Activated naive CD4-positive, alpha-beta T cell treated with anti-CD3 and anti-CD28 coated beads, Interleukin-2, amount 50 U/mL, for 72 hours (primary cell): ENCODE results near the gene TAP1. TPM values are rescaled to one million over a fixed set of nuclear protein-coding genes. Genes with fewer than 3 reads are reported as not detected.
"Not testable (repeated sequence)": the region's sequence is repeated elsewhere in the genome, so short reads cannot be mapped to it uniquely, and the experiment has no call there.

Experiments
- ATAC-seq, 2 donors: fragments of 150-1000 bp; cut with Tn5 transposase; 2 replicates each; pipeline ENCODE4 v1.10.0; 2021; ENCODE audit warnings: mild to moderate bottlenecking in 2 of 2, moderate library complexity in 2 of 2
- DNase-seq, 2 donors: peaks; one replicate each; pipeline ENCODE4 v3.0.0; 2021 to 2022; ENCODE audit warnings: low spot score in 2 of 2
- H3K27ac Mint-ChIP-seq, 2 donors: one replicate each; pipeline ENCODE4 v1.8.0; 2022; ENCODE audit warnings: mild to moderate bottlenecking in 2 of 2, mixed read lengths in 2 of 2
- H3K36me3 Mint-ChIP-seq, 2 donors: one replicate each; pipeline ENCODE4 v1.8.0; 2022; ENCODE audit warnings: mixed read lengths in 2 of 2
- H3K9me3 Mint-ChIP-seq, 2 donors: one replicate each; pipeline ENCODE4 v1.8.0; 2022; ENCODE audit warnings: mixed read lengths in 2 of 2
- total RNA-seq, 2 donors: library from RNA; stranded (reverse); gene quantifications; one replicate each; pipeline ENCODE4 v1.2.3, GENCODE V29; 2022

Gene TAP1
- total RNA-seq, 2 donors from 2014 or later: 234 to 319 TPM

DNA sequence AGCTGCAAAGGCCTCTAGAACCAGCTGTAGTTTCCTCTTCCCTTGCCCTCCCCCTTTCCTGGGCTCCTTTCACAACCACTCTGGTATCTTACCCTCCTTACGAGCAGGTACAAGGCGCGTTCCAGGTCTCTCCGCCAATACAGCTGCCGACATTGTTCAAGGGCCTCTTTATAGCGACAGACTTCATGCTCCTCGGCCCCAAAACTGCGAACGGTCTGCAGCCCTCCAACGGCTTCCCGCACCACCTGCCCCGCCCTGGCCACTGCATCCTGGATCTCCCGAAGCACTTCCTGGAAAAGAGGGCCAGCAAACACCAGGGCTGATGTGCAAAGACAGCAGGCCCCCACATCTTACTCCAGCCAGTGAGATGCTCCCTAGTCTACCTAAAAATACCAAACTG, 21.0 kb downstream of the TAP1 start:
- Mint-ChIP-seq H3K27ac (peak overlapping the region; percentile 44 to 67), H3K36me3 (peaks cover 40 to 63% of the 10 kb centered on the region in 2 donors), H3K9me3 (no peaks in the 10 kb centered on the region)
- no peak for DNase-seq
- ATAC-seq: no peak

DNA sequence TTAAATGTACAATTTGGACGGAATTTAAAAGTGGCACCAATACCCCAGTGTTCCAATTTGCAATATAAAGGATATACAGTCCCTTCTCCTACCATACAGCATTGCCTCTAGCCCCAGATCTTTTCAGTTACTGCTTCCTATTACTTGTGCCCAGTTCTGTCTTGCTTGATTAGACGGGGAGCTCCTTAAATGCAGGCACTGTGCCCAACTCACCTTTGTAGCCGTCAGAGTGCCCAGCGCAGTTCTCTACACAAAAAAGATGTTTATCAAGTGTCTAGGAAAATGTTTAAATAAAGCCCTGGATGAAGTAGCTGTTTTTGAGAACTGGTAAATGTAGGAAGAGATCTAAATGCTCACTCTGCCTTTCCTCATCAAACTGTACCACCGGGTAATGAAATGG, 22.6 kb downstream of the TAP1 start:
- ATAC-seq (no peak), DNase-seq (no peak)
- Mint-ChIP-seq H3K27ac (peak overlapping the region; percentile 17 to 21), H3K36me3 (peaks cover 28 to 48% of the 10 kb centered on the region in 2 donors), H3K9me3 (no peaks in the 10 kb centered on the region)

GRCh38 chr6:32830017-32830416, 23.5 kb downstream of the TAP1 start:
- Mint-ChIP-seq H3K36me3 (peaks cover 21 to 39% of the 10 kb centered on the region in 2 donors), H3K27ac (peak overlapping the region; percentile 21 to 89)
- ATAC-seq: no peak

DNA sequence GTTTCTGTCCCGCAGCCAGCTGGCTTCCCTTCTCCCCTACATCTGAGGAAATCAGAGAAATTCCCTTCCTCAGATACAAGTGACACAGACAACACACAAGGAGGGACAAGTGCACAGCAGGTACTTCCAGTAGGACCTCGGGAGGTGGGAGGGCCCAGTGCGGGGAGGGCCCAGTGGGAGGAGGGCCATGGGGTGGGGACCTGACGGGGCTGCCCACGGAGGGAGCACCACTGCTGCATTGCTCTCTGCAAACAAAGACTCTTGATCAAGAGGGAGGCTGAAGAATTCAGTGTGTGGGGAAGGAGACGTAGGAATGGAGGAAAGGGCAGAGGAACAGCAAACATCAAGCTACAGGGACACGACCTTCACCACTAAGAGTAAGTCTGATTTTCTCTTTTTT, 24.0 kb downstream of the TAP1 start:
- Mint-ChIP-seq H3K9me3 (no peaks in the 10 kb centered on the region), H3K36me3 (peaks cover 16 to 34% of the 10 kb centered on the region in 2 donors), H3K27ac (peak overlapping the region in 1 of 2 donors; percentile 75)
- ATAC-seq (no peak), DNase-seq (no peak)

More at GRCh38 chr6:32830017-32830416, 23.5 kb downstream of the TAP1 start:
- no peak for DNase-seq
- H3K9me3 Mint-ChIP-seq: no peaks in the 10 kb centered on the region

GRCh38 chr6:32827025-32827424, 26.5 kb downstream of the TAP1 start:
- peaks cover 6 to 13% of the 10 kb centered on the region in 2 donors for H3K36me3 Mint-ChIP-seq
- ATAC-seq: no peak
- H3K27ac Mint-ChIP-seq: peak overlapping the region in 1 of 2 donors; percentile 1
- no peak for DNase-seq
- H3K9me3 Mint-ChIP-seq: no peaks in the 10 kb centered on the region

DNA sequence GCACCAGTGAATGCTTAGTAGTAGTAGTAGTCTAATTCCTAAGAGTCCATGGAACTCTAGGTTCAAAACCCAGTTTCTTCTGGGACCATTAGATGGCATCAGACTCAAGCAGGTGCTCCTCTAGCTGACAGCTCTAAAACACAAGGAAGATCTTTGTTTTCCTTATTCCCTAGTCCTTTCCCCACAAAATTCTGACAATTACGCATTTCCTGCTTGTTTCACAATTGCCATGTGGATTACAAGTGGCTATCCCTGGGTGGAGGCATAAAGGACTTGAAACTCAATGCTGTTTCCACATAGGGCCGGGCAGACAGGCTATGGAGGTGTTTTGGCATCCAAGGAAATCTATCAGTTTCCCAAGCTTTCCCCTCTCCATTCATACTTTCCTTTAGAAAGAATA, 27.5 kb downstream of the TAP1 start:
- H3K9me3 Mint-ChIP-seq: no peaks in the 10 kb centered on the region
- H3K36me3 Mint-ChIP-seq: peaks cover under 1 to 12% of the 10 kb centered on the region in 2 donors
- DNase-seq: no peak
- peak overlapping the region in 1 of 2 donors; percentile 18 for H3K27ac Mint-ChIP-seq
- ATAC-seq: no peak

DNA sequence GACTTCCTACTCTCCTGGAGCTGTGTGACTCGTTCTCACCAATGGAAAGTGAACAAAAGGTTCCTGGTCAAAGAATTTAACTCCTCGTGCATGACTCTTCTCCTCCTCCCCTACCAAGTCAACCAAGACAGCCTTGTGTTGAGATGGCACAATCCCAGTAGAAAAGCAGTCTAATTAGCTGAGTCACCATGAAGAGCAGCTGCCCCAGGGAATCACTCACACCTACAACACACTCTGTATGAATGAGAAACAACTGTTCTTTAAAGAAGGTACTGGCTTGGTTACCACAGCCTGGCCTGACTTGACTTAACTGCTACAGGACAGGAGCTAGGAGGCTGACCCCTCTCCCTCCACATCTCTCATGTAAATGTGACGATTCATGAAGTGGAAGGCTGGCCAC, 33.8 kb downstream of the TAP1 start:
- ATAC-seq (peak in 1 of 2 donors; percentile 56), DNase-seq (no peak)
- no peaks in the 10 kb centered on the region for H3K9me3 Mint-ChIP-seq
- H3K36me3 Mint-ChIP-seq: no peaks in the 10 kb centered on the region
- H3K27ac Mint-ChIP-seq: peak overlapping the region in 1 of 2 donors; percentile 13

DNA sequence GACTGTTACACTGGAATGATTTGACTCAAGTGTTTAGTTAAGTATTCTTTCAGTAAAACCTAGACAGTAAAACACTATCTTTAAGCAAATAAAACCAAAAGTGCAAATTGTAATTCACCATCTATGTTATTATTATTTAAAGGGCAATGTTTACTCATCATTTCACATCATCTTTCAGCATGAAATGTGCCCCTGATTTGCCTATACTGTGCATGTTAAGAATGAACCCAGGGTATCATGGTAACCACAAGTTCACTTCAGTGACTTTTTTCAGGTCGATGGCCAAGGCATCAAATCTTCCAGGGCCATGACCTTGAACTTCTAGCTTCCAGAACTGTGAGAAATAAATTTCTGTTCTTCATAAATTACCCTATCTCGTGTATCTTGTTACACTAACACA, 34.6 kb downstream of the TAP1 start:
- peak overlapping the region in 1 of 2 donors; percentile 35 for H3K27ac Mint-ChIP-seq

DNA sequence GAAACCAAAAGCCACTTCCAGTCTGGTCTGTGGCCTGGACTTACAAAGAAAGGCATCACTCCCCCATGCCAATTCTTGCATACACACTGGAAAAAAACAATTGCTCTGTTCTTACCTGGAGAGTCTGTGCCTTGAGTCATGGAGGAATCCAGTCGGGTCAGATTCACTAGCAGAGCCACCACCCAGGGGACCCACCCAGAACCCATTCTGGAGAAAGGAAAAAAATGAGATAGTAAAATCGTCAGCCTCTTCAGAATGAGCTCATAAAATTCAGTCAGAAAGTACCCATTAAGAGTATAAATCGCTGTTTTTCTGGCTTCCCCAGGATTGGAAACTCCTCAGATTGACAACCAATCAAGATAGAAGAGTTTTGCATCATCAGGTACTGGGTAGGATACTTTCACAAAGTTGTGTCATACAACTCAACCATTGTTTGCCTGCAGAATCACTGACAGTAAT, 36.7 kb downstream of the TAP1 start, which contains the start of gene HLA-DOB:
Gene HLA-DOB, minus strand, starts transcription at position 257 of the 459 bp plus-strand sequence. Its CDS starts 51 bp downstream, at position 206.
- peak; percentile 48 to 79 for ATAC-seq
- no peaks in the 10 kb centered on the region for H3K36me3 Mint-ChIP-seq
- H3K9me3 Mint-ChIP-seq: no peaks in the 10 kb centered on the region
- no peak for DNase-seq
- H3K27ac Mint-ChIP-seq: no peak within 1 kb of the TSS

More for the DNA sequence above, 34.6 kb downstream of the TAP1 start:
- Mint-ChIP-seq H3K9me3 (no peaks in the 10 kb centered on the region), H3K36me3 (no peaks in the 10 kb centered on the region)
- DNase-seq: no peak
- no peak for ATAC-seq

DNA sequence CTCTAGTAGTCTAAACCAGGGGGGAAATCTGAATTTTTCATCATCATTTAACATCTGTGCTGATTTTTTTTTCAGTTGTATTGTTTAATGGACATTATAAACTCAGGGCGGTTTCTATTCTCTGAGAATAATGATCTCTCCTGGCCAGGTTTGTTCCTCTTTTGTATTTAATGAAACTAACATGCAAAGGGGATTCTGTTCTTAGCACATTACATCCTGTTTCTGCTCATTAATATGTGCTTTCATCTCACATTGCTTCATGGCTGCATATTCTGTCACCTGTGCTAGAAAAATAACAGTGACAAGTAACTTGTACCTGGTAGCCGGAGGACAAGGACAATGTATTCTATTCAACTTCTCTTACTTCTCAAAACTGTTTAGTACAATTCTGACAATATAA, 37.5 kb downstream of the TAP1 start:
- H3K36me3 Mint-ChIP-seq: no peaks in the 10 kb centered on the region
- ATAC-seq: no peak
- H3K9me3 Mint-ChIP-seq: no peaks in the 10 kb centered on the region
- no peak overlapping the region for H3K27ac Mint-ChIP-seq
- DNase-seq: no peak

DNA sequence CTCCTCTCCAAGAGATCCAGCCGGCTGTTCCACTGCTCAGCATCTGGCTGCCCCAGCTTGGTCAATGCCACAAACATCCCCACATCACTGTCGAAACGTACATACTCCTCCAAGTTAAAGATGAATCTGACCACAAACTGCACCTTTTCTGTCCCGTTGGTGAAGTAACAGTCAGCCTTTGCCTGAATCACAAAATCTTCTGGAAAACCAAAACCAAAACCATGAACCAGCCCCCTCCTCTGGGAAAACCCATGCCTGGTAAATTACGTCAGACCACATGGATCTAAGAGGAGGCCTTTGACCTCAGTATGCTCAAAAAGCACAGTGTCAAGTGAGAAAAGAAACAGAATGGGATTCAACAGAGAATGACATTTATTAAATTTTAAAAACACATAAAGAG, 38.4 kb downstream of the TAP1 start:
- H3K36me3 Mint-ChIP-seq: no peaks in the 10 kb centered on the region
- no peak for DNase-seq
- H3K9me3 Mint-ChIP-seq: no peaks in the 10 kb centered on the region

GRCh38 chr6:32814145-32814544, 39.4 kb downstream of the TAP1 start:
- Mint-ChIP-seq H3K9me3 (no peaks in the 10 kb centered on the region), H3K27ac (peak overlapping the region in 1 of 2 donors; percentile 67), H3K36me3 (no peaks in the 10 kb centered on the region)
- DNase-seq (no peak), ATAC-seq (peak; percentile 54 to 71)

More for the DNA sequence above, 38.4 kb downstream of the TAP1 start:
- no peak for ATAC-seq
- peak overlapping the region in 1 of 2 donors; percentile 67 for H3K27ac Mint-ChIP-seq

DNA sequence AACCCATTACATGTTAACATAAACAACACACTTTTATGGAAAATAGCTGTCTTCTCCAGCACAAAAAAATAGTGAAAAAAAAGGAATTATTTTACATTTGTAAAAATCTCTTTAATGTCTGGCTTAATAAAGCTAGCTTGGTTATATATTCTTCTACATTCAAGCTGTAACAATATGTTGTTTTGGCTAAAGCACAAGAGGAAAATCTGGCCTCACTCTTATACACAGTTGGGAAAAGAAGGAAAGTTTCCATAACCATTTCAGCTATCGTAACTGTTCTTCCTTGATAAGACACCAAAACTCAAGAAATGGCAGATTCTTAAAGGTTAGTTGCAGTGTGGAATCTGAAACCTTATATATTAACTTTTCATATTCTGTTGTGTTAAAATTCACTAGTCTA, 44.3 kb downstream of the TAP1 start:
- Mint-ChIP-seq H3K27ac (no peak overlapping the region), H3K36me3 (no peaks in the 10 kb centered on the region), H3K9me3 (no peaks in the 10 kb centered on the region)
- no peak for ATAC-seq
- no peak for DNase-seq

DNA sequence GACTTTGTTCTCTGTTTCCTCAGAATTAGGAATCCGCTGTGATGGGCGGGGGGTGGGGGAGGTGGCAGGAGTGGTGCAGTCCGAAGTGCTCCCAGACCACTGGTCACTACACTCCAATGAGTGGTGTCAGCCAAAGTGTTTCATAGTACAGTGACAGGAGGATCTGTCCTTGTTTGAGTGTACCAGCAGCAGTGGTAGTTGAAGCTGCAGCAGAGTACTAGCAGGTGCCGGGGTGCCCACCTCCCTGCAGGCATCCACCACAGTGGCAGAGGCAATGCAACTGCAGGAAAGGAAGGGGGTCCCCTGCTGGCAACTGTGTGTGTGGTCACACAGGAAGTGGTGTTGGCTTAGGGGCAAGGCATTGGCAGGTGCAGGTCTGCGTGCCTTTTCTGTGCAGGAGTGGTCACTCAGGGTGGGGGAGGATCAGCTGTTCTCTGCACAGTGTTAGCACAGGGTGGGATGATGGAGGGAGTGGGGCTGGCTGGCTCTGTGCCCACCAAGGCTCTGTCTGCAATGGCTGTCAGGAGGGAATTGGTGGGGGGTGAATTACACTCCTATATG, 46.4 kb downstream of the TAP1 start:
- H3K9me3 Mint-ChIP-seq: no peaks in the 10 kb centered on the region
- DNase-seq (no peak), ATAC-seq (no peak)
- H3K36me3 Mint-ChIP-seq: no peaks in the 10 kb centered on the region
- H3K27ac Mint-ChIP-seq: no peak overlapping the region

GRCh38 chr6:32805404-32805803, 48.1 kb downstream of the TAP1 start:
- not testable (repeated sequence) for DNase-seq, H3K27ac Mint-ChIP-seq
- ATAC-seq: peak in 1 of 2 donors; percentile 82

DNA sequence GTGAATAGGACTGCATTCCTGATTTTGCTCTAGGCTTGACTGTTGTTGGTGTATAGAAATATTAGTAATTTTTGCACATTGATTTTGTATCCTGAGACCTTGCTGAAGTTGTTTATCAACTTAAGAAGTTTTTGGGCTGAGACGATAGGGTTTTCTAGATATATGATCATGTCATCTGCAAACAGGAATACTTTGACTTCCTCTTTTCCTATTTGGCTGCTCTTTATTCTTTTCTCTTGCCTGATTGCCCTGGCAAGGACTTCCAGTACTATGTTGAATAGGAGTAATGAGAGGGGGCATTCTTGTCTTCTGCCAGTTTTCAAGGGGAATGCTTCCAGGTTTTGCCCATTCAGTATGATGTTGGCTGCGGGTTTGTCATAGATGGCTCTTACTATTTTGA, 50.1 kb downstream of the TAP1 start:
- Mint-ChIP-seq H3K27ac (no peak overlapping the region), H3K36me3 (no peaks in the 10 kb centered on the region), H3K9me3 (peaks cover 0 to 6% of the 10 kb centered on the region in 2 donors)
- DNase-seq (no peak), ATAC-seq (no peak)

More at GRCh38 chr6:32805404-32805803, 48.1 kb downstream of the TAP1 start:
- not testable (repeated sequence) for H3K36me3 Mint-ChIP-seq, H3K9me3 Mint-ChIP-seq

GRCh38 chr6:32799740-32800139, 53.8 kb downstream of the TAP1 start:
- Mint-ChIP-seq H3K27ac (no peak overlapping the region), H3K9me3 (peaks cover 0 to 6% of the 10 kb centered on the region in 2 donors), H3K36me3 (no peaks in the 10 kb centered on the region)
- ATAC-seq (no peak), DNase-seq (no peak)

DNA sequence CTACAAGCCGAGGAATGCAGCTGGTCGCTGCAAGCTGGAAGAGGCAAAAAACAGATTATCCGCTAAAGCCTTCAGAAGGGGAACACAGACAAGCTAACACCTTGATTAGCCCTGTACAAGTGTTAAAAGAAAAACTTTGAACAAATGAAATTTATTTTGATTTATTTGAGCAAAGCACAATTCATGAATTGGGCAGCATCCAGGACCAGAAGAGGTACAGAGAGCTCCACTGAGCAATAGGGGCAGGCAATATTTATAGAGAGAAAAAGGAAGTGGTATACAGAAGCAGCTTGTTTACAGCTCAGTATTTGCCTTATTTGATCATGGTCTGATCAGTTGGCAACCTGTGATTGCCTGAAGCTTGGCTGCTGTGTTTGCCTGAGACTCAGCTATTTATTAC, 54.3 kb downstream of the TAP1 start:
- Mint-ChIP-seq H3K36me3 (no peaks in the 10 kb centered on the region), H3K27ac (no peak overlapping the region), H3K9me3 (peaks cover 0 to 6% of the 10 kb centered on the region in 2 donors)
- DNase-seq (no peak), ATAC-seq (no peak)
